GM21360 (cell line): ENCODE data around the gene PARVG.

Source experiments
- ATAC-seq: cut with Tn5 transposase; IDR thresholded peaks from one replicate; pipeline ENCODE4 v1.9.1; 2021; ENCODE audit warnings: mild to moderate bottlenecking, moderate library complexity; ENCODE audit not compliant: unreplicated experiment

The PARVG gene

GRCh38 chr22:44210722-44211121 lies 30.0 kb downstream of the PARVG start:
- ATAC-seq, result no peak

GRCh38 chr22:44211256-44211945 lies 30.7 kb downstream of the PARVG start:
- ATAC-seq, result no peak

- no peak for ATAC-seq
These were observed 31.5 kb downstream of the PARVG start for GRCh38 chr22:44211946-44212930.

GRCh38 chr22:44212936-44213335 lies 32.2 kb downstream of the PARVG start:
- no peak for ATAC-seq

- no peak for ATAC-seq
These were observed 32.8 kb downstream of the PARVG start for GRCh38 chr22:44213489-44214043.

GRCh38 chr22:44214187-44214586 lies 33.5 kb downstream of the PARVG start:
- ATAC-seq, result no peak

- ATAC-seq, result no peak
These were observed 34.0 kb downstream of the PARVG start for GRCh38 chr22:44214764-44215163.

GRCh38 chr22:44215287-44215686 lies 34.6 kb downstream of the PARVG start:
- no peak for ATAC-seq

- ATAC-seq, result no peak
These were observed 36.6 kb downstream of the PARVG start for GRCh38 chr22:44217346-44217745.

- no peak for ATAC-seq
These were observed 37.3 kb downstream of the PARVG start for GRCh38 chr22:44218071-44218470.

GRCh38 chr22:44219101-44219870 lies 38.6 kb downstream of the PARVG start:
- ATAC-seq, result no peak

- ATAC-seq, result no peak
These were observed 40.3 kb downstream of the PARVG start for GRCh38 chr22:44220727-44221680.

GRCh38 chr22:44221710-44222475 lies 41.2 kb downstream of the PARVG start:
- no peak for ATAC-seq

- ATAC-seq, result no peak
These were observed 43.4 kb downstream of the PARVG start for GRCh38 chr22:44224166-44224565.

GRCh38 chr22:44225091-44225689 lies 44.5 kb downstream of the PARVG start:
- ATAC-seq, result no peak

GRCh38 chr22:44225812-44226211 lies 45.1 kb downstream of the PARVG start:
- ATAC-seq, result no peak

GRCh38 chr22:44229331-44229730 lies 48.6 kb downstream of the PARVG start:
- ATAC-seq, result no peak

GRCh38 chr22:44229809-44230208 lies 49.1 kb downstream of the PARVG start:
- ATAC-seq, result no peak

- ATAC-seq, result no peak
These were observed 50.5 kb downstream of the PARVG start for GRCh38 chr22:44231233-44231632.
